Measurements from ENCODE around the gene DAP.
A peak's percentile ranks its signal among the peaks of the same experiment; 100 is the strongest.

The DAP gene

DNA sequence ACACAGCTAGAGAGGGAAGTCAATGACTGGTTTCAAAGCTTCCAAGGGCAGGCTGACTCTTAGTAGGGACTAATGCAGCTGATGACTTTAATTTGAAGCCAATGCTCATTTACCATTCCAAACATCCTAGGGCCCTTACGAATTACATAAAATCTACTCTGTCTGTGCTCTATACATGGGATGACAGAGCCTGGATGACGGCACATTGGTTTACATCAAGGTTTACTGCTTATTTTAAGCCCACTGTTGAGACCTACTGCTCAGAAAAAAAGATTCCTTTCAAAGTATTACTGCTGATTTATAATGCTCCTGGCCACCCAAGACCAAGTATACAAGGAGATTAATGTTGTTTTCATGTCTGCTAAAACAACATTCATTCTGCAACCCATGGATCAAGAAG, 74.1 kb downstream of the DAP start:
- DNase-seq, result no peak

DNA sequence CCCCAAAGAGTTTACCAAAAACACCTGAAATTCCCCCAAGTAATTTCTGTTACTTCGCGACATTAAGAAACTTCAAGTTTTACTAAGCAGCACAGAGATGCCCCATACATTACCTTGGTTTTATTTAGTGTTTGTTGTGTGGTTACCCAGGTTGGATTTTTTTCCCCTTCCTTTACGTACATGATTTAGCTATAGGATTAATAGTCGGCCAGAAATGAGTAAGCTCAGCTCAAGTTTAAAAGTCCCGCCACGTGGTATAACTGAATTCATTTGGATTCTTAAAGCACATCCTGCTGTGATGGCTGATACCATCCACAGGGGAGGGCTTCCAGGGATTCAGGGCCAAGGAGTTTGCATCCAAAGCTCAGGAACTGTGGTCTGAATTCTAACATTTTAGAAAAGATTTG, 75.9 kb downstream of the DAP start:
- peak; percentile 51 for DNase-seq

DNA sequence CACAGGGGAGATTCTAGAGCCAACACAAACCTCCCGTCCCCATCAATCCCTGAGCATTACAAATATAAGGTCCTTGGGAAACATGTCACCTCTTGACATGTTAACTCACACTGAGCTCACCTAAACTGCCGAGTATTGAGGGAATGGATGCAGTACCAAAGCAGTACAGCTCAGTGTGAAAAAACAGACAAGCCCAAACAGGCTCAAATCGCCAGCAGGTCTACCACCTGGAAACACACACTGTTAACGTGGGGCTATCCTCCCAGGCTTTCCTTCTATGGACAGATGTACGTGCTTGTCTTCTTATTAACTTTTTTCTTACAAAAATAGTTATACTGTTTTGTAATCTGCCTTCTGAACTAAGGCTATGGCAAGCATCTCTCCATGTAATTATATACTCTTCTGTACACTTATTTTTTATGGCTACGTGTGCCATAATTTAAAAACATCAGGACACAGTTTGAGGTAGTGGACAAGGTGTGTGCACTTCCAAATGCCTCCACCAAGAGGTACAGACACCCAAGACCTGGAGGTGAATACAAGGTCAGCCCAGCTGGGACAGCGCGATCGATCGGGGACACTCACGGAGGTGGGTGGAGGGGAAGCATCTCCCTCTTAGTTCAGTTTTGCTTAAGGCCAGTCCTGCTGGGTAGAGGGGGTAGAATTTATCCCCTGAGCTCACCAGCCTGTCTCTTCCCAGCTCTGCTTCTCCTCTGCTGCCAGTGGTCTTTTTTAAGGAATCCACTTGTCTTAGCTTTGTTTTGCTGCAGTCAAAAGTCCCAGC, 76.5 kb downstream of the DAP start:
- DNase-seq, result no peak

DNA sequence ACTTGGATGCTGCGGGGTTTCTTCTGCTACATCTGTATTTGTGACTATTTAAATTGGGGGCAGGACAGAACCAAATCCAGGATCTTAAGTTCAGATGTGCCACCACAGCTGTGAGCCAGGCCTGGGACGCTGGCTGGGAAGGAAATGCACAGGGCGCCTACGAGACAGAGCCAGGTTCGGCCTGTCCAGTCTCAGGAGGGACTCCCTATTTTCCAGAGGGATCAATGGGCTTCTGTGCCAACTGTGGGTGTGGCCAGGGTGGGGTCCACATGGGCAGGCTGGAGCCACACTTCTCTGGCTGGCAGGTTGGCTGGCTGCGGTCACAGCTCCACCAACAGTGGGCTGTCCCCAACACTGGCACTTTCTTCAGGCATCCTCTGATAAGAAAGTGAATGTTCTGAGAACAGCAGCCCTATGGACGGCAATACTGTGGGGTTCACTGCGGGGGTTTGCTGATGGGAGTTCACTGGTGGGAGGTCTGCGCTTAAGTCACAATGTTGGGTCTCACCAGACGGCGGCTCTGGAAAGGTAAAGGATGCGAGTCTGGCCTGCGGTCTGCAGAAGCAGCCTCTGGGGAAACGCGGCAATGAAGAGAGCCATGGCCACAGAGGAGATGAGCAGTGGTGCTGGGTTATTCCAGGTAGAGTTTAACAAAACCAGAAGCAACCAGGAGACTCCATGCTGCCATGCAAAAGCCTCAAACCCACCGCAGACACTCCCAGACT, 78.1 kb downstream of the DAP start:
- no peak for DNase-seq

DNA sequence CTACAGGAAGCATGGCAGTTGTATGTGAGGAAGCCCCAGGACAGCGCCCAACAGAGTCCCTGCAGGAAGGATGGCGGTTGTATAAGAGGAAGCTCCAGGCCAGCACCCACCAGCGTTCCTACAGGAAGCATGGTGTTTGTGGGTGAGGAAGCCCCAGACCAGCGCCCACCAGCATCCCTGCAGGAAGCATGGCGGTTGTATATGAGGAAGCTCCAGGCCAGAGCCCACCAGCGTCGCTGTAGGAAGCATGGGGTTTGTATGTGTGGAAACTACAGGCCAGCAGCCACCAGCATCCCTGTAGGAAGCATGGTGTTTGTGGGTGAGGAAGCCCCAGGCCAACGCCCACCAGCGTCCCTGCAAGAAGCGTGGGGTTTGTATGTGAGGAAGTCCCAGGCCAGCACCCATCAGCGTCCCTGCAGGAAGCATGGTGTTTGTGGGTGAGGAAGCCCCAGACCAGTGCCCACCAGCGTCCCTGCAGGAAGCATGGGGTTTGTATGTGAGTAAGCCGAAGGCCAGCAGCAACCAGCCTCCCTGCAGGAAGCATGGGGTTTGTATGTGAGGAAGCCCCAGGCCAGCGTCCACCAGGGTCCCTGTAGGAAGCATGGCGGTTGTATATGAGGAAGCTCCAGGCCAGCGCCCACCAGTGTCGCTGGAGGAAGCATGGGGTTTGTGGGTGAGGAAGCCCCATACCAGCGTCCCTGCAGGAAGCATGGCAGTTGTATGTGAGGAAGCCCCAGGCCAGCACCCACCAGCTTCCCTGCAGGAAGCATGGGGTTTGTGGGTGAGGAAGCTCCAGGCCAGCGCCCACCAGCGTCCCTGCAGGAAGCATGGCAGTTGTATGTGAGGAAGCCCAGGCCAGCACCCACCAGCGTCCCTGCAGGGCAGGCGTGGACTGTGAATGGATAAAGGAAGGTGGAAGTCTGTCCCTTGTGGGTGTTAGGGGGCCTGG, 79.0 kb downstream of the DAP start:
- DNase-seq, result no peak

DNA sequence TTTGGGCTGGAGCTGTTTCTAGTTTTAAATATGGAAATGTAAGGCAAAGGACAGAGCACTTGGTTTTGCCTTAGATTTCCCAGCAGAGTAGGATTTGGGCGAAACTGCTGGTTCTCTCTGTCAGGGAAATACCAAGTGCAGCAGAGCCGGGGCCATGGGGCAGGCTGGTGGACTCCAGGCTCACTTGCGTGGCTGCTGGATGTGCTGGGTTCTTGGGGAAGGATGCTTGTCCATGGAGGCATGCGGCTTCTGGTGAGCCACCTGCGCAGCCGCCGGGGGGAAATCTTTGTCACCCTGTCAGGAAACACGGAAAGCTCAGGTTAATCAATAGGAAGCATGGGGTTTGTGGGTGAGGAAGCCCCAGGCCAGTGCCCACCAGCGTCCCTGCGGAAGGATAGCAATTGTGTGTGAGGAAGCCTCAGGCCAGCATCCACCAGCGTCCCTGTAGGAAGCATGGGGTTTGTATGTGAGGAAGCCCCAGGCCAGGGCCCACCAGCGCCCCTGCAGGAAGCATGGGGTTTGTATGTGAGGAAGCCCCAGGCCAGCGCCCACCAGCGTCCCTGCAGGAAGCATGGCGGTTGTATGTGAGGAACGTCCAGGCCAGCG, 80.1 kb downstream of the DAP start:
- DNase-seq, result no peak

DNA sequence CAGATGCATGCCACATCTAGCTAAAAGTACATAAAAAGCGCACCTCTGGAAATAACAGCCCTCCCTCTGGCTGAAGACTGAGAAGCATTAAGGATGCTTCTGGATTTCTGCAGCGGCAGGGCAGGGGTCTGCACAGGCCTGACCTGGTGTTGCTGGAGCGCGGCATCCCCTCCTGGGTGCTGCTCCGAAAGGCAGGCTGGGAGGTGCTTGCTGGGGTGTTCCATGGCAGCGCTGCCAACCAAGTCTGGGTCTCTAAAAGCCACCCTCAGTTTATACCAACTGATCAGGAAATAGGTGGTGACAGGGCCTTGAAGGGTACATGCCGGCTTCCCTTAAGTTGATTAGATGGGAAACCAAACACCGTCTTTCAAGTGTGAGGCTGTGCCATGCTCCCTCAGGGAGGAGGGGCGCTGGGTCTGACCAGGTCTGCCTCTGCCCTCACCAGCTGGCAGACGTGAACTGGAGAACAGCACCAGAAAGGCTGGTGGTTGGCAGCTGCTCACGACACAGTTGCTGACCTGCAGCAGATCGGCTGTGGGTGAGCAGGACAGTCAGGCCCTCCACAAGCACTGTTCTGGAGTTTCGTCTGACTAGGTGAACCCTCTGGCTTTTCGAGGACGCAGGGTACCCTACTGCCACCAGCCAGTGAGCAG, 81.6 kb downstream of the DAP start:
- DNase-seq, result no peak

DNA sequence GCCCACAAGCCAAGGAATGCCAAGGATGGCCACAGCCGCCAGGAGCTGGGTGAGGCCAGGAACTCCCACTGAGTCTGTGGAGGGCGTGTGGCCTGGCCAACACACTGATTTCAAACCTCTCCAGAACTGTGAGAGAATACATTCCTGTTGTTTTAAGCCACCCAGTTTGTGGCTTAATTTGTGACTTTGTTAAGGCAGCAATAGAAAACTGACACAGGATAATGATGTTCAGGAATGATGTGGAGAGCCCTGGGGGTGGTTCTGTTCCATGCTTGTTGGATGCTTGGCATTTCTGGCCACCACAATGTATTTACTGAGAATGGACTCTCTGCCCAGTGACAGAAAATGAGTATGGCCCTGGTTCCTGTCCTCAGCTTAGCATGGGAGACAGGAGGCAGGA, 82.8 kb downstream of the DAP start:
- DNase-seq, result no peak

DNA sequence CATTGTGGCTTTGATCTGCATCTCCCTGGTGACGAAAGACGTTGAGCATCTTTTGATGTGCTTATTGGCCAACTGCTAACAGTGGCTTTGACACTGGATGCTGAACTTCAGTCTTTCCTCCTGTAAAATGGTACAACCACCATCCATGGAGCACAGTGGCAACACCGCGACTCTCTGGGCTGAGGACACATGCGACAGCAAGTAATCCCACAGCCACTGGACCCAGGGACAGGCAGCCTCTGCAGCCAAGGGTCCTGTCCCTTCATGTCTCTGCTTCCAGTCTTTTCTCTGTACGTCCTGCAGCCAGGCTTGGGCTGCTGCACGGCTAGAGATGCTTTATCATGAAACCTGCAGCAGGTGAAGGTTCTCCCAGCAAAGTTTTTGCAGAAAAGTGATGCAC, 83.5 kb downstream of the DAP start:
- DNase-seq, result no peak

DNA sequence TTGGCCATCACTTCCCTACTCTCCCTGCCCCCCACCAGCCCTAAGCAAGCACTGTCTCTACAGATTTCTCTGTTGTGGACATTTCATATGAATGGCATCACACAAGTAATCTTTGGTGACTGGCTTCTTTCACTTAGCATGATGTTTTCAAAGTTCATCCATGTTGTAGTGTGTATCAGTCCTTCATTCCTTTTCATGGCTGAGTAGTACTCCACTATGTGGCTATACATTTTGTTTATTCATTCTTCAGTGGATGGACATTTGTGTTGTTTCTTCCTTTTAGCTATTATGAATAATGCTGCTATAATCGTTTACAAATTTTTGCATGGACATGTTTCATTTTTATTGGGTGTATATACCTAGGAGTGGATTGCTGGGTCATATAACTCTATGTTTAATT, 84.1 kb downstream of the DAP start:
- no peak for DNase-seq

DNA sequence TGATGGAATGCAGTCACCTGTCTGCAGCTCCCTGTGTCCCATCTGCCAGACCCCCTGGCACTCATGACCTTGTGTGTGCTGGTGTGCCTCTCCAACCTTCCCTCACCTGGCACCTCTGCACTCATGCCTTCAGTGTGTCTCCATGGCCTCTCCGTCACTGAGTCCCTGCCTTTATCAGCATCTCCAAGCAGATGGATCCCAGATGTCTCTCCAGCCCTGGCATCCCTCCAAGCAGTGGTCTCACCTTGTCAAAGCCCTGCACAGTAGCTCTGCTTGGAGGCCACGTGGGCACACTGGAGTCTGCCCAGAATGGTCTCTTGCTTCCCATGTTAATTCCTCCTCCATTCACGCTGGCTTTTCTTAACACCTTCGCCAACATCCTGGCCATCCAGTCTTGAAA, 84.8 kb downstream of the DAP start:
- no peak for DNase-seq

DNA sequence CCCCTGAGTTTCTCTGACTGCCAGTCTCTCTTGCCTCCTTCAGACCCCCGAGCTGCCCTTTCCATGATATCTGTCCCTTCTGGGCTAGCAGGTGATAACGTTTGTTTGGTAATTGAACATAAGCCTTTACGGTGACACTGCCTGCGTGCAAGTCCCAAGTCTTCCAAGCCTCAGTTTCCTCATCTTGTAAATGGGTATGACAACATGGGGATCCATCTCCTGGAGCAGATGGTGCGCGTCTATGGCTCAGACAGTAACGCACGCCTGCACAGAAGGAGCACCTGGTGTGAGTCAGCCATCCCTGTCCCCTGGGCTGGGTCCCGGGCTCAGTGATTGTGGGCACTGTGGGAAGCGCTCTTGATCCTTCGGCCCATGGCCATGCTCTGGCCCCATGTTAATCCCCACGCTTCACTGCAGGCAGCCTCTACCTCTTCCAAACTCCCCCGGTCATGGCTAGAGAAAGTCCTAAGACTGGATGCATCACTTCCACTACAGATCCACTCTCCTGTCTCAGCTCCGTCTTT, 85.8 kb downstream of the DAP start:
- DNase-seq, result no peak

DNA sequence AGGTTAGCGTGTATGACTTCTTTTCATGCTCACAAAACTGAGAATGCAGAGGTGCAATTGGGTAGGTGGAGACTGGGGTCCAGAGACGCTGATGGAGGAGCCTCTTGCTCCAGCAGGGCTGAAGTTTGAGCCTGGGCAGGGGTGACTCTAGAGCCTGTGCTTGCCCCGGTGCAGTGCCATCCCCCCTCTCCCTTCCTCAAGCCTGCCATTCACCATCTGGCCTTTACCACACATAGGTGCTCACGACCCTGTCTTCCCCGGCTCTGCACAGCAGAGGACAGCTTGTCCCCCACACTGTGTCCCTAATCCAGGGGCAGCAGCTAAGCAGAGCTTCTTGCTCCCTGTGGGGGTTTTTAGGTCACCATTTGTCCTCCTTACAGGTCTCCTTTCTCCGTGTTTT, 86.5 kb downstream of the DAP start:
- no peak for DNase-seq

DNA sequence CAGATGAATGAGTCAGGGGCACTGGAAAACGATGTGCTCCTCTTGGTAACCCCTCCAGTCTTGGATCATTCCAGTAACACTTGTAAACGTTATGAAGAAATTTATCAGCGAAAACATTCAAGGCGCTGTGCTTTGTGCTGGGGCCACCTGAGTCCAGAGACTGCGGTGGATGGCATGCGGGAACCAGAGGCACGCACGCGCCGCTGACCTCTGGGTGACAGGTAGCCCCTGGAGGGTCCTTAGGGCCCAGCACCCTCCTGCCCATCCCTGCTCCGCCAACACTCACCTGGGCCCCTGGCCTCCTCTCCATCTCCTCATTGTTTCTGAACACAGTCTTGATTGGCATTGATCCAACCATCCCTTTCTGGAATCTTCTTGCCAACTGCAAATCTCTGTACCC, 86.9 kb downstream of the DAP start:
- DNase-seq, result no peak

DNA sequence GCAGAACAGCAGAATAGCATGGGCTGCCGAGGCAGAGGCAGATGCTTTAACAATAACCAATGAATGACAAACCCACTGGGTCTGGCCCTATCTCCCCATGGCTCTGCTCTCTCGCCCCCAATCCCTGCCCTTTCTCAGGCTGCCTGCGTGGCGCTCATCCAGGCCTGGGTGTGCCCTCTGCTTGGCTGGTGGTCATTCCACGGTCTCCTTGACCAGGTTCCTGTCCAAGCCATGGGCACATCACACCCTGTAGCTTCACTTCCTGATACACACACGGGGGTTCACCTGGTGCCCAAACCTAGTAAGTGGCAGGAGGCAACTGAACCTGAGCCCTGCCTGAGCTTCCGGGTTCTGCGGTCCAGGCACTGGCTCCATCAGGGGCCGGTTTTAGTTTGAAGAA, 87.6 kb downstream of the DAP start:
- DNase-seq, result no peak

DNA sequence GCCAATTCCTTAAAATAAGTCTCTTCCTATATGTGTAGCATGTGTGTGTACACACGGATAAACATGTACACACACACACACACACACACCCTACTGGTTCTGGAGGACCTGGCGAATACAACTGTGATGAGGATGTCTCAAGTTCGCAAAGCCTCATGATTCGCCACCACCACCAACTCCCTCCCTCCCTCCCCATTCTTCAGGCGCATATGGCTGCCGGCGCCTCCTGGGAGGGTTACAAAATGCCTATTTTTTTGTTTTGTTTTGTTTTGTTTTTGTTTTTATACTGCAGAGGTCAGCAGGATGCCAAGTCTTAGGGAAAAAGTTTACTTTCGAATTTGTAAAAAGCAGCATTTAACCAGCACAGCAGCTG, 88.0 kb downstream of the DAP start:
- no peak for DNase-seq

DNA sequence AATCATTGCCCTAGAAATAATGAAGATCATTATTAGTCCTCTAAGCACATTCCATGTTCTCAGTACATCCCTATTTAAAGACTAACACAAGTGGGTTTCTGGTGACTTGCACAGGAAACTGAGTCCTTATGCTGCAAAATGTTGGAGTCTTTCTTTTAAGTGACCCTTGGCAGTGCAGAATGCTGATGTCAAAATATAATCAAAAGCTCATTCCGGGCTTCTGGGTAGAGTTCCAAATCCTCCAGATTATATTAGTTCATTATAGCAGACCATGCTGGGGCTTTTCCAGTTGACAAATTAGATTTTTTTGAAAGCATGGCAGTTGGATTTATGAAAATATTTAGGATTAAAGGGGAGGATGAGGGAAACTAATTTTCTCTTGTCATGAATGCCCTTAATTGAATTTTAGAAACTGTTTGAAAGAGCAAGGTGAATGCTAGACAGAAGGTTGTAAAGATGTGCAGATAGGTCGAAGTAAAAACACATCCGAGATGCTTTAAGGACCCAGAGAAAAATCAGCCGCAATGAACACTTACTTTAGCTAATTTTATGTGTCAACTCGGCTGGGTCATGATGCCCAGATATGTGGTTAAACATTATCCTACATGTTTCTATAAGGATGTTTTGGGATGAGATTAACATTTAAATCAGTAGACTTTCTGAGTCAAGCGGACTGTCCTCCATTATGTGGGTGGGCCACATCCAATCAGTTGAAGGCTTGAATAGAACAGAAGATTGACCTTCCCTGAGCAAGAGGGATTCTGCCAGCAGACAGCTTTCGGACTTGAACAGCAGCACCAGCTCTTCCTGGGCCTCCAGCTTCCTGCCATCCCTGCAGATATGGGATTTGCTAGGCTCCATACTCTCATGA, 88.7 kb downstream of the DAP start:
- no peak for DNase-seq

DNA sequence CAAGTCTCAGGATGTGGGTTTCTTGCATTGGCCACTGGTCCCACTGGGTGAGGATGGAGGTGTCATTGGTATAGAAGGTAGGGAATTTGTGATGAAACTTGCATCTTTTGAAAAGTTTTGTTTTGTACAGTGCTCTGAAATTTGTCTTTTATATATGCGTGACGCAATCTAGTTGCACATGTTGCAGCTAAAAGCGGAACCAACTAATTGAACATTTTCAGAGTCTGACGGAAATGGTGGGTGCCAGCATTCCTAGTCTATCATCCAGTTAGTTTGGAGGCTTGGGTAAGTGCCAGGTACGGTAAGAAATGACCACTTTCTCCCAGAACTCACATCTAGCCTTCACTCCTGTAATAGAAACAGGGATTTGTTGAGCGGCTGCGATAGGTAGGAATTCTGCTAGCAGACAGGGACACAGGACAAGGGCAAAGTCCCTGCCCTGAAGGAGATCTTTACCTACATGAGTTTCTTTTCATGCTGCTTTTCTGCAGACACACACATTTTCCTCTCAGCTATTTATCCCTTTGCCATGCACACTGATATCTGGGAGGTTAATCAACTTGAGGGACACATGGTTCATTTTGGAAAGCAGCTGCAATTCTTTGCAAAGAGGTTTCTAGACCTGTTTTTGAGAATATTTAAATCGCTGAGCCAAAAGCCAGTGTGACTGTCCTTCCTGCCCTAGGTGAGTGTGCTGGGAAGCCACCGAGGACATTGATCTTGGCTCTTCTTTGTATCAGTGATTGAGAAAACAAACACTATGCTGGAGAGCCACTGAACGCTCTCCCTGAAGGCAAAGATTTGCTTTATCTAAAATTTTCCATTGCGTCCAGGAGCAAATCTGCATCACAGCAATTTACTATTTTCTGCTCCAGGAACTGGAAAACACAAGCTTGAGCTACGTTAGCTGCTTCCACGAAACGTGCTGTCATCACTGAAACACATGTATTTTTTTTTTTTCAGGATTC, 89.7 kb downstream of the DAP start:
- no peak for DNase-seq

DNA sequence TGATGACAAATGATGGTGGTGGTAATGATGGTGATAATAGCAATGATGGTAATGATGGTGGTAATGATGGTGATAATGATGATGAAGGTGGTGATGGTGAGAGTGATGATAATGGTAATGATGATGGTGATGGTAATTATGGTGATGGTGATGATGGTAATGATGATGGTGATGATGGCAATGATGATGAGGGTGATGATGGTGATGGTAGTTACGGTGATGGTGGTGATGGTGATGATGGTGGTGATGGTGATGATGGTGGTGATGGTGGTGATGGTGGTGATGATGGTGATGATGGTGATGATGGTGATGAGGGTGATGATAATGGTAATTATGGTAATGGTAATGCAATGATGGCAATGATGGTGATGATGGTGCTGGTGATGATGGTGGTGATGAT, 91.1 kb downstream of the DAP start:
- DNase-seq, result no peak

DNA sequence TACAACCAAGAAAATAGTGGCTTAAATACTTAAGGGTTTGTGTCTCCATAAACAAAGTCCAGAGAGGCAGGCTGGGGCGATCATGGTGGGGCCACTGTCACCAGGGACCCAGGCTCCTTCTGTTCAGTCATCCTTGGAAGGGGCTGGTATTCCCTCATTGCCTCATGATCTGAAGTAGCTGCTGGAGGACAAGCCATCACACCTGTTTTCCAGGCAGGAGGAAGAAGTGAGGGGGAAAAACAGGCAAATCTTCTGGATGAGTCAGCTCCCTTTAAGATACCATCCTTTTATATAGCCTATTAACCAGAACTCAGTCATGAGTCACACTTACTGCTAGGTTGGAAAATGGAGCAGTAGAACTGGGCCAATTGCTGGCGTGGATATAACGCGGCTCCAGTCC, 92.3 kb downstream of the DAP start:
- DNase-seq, result no peak
